GM23338 (cell line): Measurements from ENCODE around the gene PARP3. TPM values are rescaled to one million over a fixed set of nuclear protein-coding genes. Genes with fewer than 3 reads are reported as not detected.

Source experiments
- ATAC-seq: fragments of 200-7000 bp; cut with Tn5 transposase; 3 replicates; pipeline ENCODE4 v1.9.1; 2020
- DNase-seq: peaks from one replicate; pipeline ENCODE4 v3.0.0-alpha.2; 2015; ENCODE audit warnings: low spot score
- H2AFZ ChIP-seq: fragments of 200-600 bp; sonication (generic); 2 replicates; pipeline ENCODE4 v1.8.0; 2016; ENCODE audit warnings: antibody characterized with exemption, mild to moderate bottlenecking, moderate library complexity
- H3F3A ChIP-seq: fragments of 200-600 bp; sonication (generic); replicated peaks from 2 replicates; pipeline ENCODE4 v1.8.0; 2017; ENCODE audit warnings: antibody characterized with exemption, mixed run types, low read depth
- H3K27ac ChIP-seq: fragments of 200-600 bp; sonication (generic); 2 replicates; pipeline ENCODE4 v1.6.1; 2016; ENCODE audit warnings: low read depth
- H3K27me3 ChIP-seq: fragments of 200-600 bp; sonication (generic); 2 replicates; pipeline ENCODE4 v1.8.0; 2016; ENCODE audit warnings: mild to moderate bottlenecking, mixed run types, moderate library complexity; ENCODE audit not compliant: insufficient read depth
- H3K36me3 ChIP-seq: fragments of 200-600 bp; sonication (generic); 2 replicates; pipeline ENCODE4 v1.8.0; 2016; ENCODE audit warnings: mild to moderate bottlenecking; ENCODE audit not compliant: insufficient read depth
- H3K4me1 ChIP-seq: fragments of 200-600 bp; sonication (generic); 2 replicates; pipeline ENCODE4 v1.8.0; 2016; ENCODE audit warnings: mild to moderate bottlenecking, moderate library complexity; ENCODE audit not compliant: insufficient read depth
- H3K4me2 ChIP-seq: fragments of 200-600 bp; sonication (generic); 2 replicates; pipeline ENCODE4 v1.7.1; 2017; ENCODE audit warnings: mixed run types
- H3K4me3 ChIP-seq: fragments of 200-600 bp; sonication (generic); 2 replicates; pipeline ENCODE4 v1.6.1; 2016; ENCODE audit warnings: mixed run types
- H3K79me2 ChIP-seq: fragments of 200-600 bp; sonication (generic); replicated peaks from 2 replicates; pipeline ENCODE4 v1.8.0; 2017; ENCODE audit warnings: mild to moderate bottlenecking; ENCODE audit not compliant: insufficient read depth
- H3K9me2 ChIP-seq: fragments of 200-600 bp; sonication (generic); 2 replicates; pipeline ENCODE4 v1.8.0; 2017; ENCODE audit not compliant: insufficient read depth
- H4K20me1 ChIP-seq: fragments of 200-600 bp; sonication (generic); replicated peaks from 2 replicates; pipeline ENCODE4 v1.8.0; 2017; ENCODE audit warnings: mild to moderate bottlenecking; ENCODE audit not compliant: insufficient read depth
- H3K27ac Mint-ChIP-seq: 2 replicates; pipeline ENCODE4 v1.8.0; 2020; ENCODE audit warnings: inconsistent platforms, mild to moderate bottlenecking, moderate library complexity, mixed read lengths
- H3K27me3 Mint-ChIP-seq: 3 replicates; pipeline ENCODE4 v1.8.0; 2022; ENCODE audit warnings: low read depth, mild to moderate bottlenecking, moderate library complexity, mixed read lengths, inconsistent platforms; ENCODE audit not compliant: insufficient read depth, poor library complexity
- H3K36me3 Mint-ChIP-seq: 3 replicates; pipeline ENCODE4 v1.8.0; 2021; ENCODE audit warnings: low read depth, mild to moderate bottlenecking, inconsistent platforms, moderate library complexity, mixed read lengths
- H3K4me1 Mint-ChIP-seq: 3 replicates; pipeline ENCODE4 v1.8.0; 2020; ENCODE audit warnings: mild to moderate bottlenecking, inconsistent platforms, mixed read lengths
- H3K4me3 Mint-ChIP-seq: 3 replicates; pipeline ENCODE4 v1.8.0; 2021; ENCODE audit warnings: moderate library complexity, mild to moderate bottlenecking, inconsistent platforms, mixed read lengths
- H3K9me3 Mint-ChIP-seq: 3 replicates; pipeline ENCODE4 v1.8.0; 2020; ENCODE audit warnings: moderate library complexity, mild to moderate bottlenecking, inconsistent platforms, mixed read lengths
- CREB1 ChIP-seq: fragments of 250-450 bp; sonication (Bioruptor Pico); IDR thresholded peaks from 2 replicates; pipeline ENCODE4 v1.5.0; 2020; ENCODE audit warnings: low read depth, mild to moderate bottlenecking, moderate library complexity
- EZH2 ChIP-seq: fragments of 200-600 bp; sonication (generic); IDR thresholded peaks from one replicate; pipeline ENCODE4 v1.8.0; 2017; ENCODE audit warnings: antibody characterized with exemption, mild to moderate bottlenecking, low read depth; ENCODE audit not compliant: unreplicated experiment
- EZH2phosphoT487 ChIP-seq: fragments of 200-600 bp; sonication (generic); IDR thresholded peaks from one replicate; pipeline ENCODE4 v1.8.1; 2018; ENCODE audit warnings: antibody characterized with exemption; ENCODE audit not compliant: unreplicated experiment
- JUNB ChIP-seq: IDR thresholded peaks from one replicate; pipeline ENCODE4 v1.6.1; 2016; ENCODE audit warnings: antibody characterized with exemption; ENCODE audit not compliant: unreplicated experiment
- ZNF114 ChIP-seq: fragments of 250-450 bp; sonication (Bioruptor Pico); IDR thresholded peaks from 2 replicates; pipeline ENCODE4 v1.5.0; 2020; ENCODE audit warnings: mild to moderate bottlenecking, moderate library complexity
- ZNF331 ChIP-seq: fragments of 250-450 bp; sonication (Bioruptor Pico); IDR thresholded peaks from 2 replicates; pipeline ENCODE4 v1.5.0; 2020; ENCODE audit warnings: low read depth, mild to moderate bottlenecking, moderate library complexity
- polyA plus RNA-seq: library from polyadenylated mRNA; unstranded; fragments of >200 nt; fragmentation: Nextera tagmentation; extraction: Ambion mirVana; gene quantifications from 2 replicates; pipeline ENCODE4 v1.2.1, GENCODE V29; 2016
- total RNA-seq: library from RNA; depleted of rRNA; stranded (reverse); fragments of >200 nt; shearing (Covaris generic); gene quantifications from 2 replicates; pipeline ENCODE4 v1.2.3, GENCODE V29; 2014
- TF ChIP-seq, protein P1 (sequence below), 2 experiments: fragments of 200-600 bp in 1 of 2; sonication (generic) in 1 of 2; conservative IDR thresholded peaks; 2 replicates each; pipeline versions ENCODE4 v1.5.1 to v1.6.1; 2016 to 2017; ENCODE audit warnings: antibody characterized with exemption in 2 of 2, low read depth in 2 of 2, mild to moderate bottlenecking in 2 of 2, moderate library complexity in 1 of 2
- TF ChIP-seq, protein P2 (sequence below): fragments of 250-450 bp; sonication (Bioruptor Pico); IDR thresholded peaks from 2 replicates; pipeline ENCODE4 v1.5.0; 2020; ENCODE audit warnings: mild to moderate bottlenecking, moderate library complexity
- TF ChIP-seq, protein P3 (sequence below): IDR thresholded peaks from 2 replicates; pipeline ENCODE4 v1.6.1; 2016; ENCODE audit warnings: antibody characterized with exemption
- TF ChIP-seq, protein P4 (sequence below): IDR thresholded peaks from one replicate; pipeline ENCODE4 v1.6.1; 2018; ENCODE audit warnings: antibody characterized with exemption; ENCODE audit not compliant: unreplicated experiment

Gene PARP3
- total and polyA plus RNA-seq, 2 experiments from 2014 or later, result 0.76 to 1.1 TPM

DNA sequence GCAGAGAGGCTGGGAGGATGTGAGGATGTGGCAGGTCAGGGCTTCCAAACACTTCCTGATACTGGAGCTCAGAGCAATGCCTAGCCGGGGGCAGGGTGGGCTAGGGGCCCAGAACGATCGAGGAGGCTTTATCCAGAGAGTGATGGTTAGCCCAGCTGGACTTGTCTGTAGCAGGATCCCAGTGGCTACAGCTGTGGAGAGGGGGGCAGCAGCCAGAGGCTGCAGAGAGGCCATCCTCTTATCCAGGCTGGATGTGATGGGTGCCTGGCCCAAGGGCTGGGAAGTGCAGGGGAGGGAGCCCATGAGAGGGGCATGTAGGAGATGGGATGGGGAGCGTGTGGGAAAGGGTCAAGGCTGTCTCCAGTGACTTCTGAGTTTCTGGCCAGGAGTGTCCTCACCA lies 4.6 kb downstream of the PARP3 start:
- Mint-ChIP-seq H3K36me3 (0 out of 3 replicates have a peak, but pooled peaks cover 2% of the 10 kb centered on the region), H3K27ac (no peak overlapping the region), H3K4me3 (no peak overlapping the region), H3K4me1 (peaks cover 3% of the 10 kb centered on the region; the same call in 1 of the 3 replicates), H3K9me3 (no peaks in the 10 kb centered on the region), H3K27me3 (peaks cover 23% of the 10 kb centered on the region)
- Histone ChIP-seq H3K4me3 (no peak overlapping the region), H2AFZ (no peak overlapping the region), H3K4me2 (no peak overlapping the region), H3K4me1 (no peaks in the 10 kb centered on the region), H3K36me3 (no peaks in the 10 kb centered on the region), H3K79me2 (no peaks in the 10 kb centered on the region), H4K20me1 (no peaks in the 10 kb centered on the region), H3K27me3 (peaks cover 11% of the 10 kb centered on the region; the same call in 1 of the 2 replicates), H3K9me2 (no peaks in the 10 kb centered on the region), H3K27ac (no peak overlapping the region), H3F3A (no peaks in the 10 kb centered on the region)
- no peak for ATAC-seq
- TF ChIP-seq, protein P1, sequence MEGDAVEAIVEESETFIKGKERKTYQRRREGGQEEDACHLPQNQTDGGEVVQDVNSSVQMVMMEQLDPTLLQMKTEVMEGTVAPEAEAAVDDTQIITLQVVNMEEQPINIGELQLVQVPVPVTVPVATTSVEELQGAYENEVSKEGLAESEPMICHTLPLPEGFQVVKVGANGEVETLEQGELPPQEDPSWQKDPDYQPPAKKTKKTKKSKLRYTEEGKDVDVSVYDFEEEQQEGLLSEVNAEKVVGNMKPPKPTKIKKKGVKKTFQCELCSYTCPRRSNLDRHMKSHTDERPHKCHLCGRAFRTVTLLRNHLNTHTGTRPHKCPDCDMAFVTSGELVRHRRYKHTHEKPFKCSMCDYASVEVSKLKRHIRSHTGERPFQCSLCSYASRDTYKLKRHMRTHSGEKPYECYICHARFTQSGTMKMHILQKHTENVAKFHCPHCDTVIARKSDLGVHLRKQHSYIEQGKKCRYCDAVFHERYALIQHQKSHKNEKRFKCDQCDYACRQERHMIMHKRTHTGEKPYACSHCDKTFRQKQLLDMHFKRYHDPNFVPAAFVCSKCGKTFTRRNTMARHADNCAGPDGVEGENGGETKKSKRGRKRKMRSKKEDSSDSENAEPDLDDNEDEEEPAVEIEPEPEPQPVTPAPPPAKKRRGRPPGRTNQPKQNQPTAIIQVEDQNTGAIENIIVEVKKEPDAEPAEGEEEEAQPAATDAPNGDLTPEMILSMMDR (conservative IDR thresholded peaks at IDR 0.05; ENCODE audit: low read depth in 2 of 2), result no peak
- TF ChIP-seq EZH2phosphoT487 (no peak), ZNF331 (CRISPR knock-in tag) (no peak), CREB1 (CRISPR knock-in tag) (no peak), ZNF114 (CRISPR knock-in tag) (no peak), JUNB (no peak), EZH2 (no peak)
- TF ChIP-seq, protein P2, sequence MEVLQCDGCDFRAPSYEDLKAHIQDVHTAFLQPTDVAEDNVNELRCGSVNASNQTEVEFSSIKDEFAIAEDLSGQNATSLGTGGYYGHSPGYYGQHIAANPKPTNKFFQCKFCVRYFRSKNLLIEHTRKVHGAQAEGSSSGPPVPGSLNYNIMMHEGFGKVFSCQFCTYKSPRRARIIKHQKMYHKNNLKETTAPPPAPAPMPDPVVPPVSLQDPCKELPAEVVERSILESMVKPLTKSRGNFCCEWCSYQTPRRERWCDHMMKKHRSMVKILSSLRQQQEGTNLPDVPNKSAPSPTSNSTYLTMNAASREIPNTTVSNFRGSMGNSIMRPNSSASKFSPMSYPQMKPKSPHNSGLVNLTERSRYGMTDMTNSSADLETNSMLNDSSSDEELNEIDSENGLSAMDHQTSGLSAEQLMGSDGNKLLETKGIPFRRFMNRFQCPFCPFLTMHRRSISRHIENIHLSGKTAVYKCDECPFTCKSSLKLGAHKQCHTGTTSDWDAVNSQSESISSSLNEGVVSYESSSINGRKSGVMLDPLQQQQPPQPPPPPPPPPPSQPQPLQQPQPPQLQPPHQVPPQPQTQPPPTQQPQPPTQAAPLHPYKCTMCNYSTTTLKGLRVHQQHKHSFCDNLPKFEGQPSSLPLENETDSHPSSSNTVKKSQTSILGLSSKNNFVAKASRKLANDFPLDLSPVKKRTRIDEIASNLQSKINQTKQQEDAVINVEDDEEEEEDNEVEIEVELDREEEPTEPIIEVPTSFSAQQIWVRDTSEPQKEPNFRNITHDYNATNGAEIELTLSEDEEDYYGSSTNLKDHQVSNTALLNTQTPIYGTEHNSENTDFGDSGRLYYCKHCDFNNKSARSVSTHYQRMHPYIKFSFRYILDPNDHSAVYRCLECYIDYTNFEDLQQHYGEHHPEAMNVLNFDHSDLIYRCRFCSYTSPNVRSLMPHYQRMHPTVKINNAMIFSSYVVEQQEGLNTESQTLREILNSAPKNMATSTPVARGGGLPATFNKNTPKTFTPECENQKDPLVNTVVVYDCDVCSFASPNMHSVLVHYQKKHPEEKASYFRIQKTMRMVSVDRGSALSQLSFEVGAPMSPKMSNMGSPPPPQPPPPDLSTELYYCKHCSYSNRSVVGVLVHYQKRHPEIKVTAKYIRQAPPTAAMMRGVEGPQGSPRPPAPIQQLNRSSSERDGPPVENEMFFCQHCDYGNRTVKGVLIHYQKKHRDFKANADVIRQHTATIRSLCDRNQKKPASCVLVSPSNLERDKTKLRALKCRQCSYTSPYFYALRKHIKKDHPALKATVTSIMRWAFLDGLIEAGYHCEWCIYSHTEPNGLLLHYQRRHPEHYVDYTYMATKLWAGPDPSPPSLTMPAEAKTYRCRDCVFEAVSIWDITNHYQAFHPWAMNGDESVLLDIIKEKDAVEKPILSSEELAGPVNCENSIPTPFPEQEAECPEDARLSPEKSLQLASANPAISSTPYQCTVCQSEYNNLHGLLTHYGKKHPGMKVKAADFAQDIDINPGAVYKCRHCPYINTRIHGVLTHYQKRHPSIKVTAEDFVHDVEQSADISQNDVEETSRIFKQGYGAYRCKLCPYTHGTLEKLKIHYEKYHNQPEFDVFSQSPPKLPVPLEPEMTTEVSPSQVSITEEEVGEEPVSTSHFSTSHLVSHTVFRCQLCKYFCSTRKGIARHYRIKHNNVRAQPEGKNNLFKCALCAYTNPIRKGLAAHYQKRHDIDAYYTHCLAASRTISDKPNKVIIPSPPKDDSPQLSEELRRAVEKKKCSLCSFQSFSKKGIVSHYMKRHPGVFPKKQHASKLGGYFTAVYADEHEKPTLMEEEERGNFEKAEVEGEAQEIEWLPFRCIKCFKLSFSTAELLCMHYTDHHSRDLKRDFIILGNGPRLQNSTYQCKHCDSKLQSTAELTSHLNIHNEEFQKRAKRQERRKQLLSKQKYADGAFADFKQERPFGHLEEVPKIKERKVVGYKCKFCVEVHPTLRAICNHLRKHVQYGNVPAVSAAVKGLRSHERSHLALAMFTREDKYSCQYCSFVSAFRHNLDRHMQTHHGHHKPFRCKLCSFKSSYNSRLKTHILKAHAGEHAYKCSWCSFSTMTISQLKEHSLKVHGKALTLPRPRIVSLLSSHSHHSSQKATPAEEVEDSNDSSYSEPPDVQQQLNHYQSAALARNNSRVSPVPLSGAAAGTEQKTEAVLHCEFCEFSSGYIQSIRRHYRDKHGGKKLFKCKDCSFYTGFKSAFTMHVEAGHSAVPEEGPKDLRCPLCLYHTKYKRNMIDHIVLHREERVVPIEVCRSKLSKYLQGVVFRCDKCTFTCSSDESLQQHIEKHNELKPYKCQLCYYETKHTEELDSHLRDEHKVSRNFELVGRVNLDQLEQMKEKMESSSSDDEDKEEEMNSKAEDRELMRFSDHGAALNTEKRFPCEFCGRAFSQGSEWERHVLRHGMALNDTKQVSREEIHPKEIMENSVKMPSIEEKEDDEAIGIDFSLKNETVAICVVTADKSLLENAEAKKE (CRISPR knock-in tag), result no peak
- TF ChIP-seq, protein P3, sequence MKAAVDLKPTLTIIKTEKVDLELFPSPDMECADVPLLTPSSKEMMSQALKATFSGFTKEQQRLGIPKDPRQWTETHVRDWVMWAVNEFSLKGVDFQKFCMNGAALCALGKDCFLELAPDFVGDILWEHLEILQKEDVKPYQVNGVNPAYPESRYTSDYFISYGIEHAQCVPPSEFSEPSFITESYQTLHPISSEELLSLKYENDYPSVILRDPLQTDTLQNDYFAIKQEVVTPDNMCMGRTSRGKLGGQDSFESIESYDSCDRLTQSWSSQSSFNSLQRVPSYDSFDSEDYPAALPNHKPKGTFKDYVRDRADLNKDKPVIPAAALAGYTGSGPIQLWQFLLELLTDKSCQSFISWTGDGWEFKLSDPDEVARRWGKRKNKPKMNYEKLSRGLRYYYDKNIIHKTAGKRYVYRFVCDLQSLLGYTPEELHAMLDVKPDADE, result no peak
- TF ChIP-seq, protein P4, sequence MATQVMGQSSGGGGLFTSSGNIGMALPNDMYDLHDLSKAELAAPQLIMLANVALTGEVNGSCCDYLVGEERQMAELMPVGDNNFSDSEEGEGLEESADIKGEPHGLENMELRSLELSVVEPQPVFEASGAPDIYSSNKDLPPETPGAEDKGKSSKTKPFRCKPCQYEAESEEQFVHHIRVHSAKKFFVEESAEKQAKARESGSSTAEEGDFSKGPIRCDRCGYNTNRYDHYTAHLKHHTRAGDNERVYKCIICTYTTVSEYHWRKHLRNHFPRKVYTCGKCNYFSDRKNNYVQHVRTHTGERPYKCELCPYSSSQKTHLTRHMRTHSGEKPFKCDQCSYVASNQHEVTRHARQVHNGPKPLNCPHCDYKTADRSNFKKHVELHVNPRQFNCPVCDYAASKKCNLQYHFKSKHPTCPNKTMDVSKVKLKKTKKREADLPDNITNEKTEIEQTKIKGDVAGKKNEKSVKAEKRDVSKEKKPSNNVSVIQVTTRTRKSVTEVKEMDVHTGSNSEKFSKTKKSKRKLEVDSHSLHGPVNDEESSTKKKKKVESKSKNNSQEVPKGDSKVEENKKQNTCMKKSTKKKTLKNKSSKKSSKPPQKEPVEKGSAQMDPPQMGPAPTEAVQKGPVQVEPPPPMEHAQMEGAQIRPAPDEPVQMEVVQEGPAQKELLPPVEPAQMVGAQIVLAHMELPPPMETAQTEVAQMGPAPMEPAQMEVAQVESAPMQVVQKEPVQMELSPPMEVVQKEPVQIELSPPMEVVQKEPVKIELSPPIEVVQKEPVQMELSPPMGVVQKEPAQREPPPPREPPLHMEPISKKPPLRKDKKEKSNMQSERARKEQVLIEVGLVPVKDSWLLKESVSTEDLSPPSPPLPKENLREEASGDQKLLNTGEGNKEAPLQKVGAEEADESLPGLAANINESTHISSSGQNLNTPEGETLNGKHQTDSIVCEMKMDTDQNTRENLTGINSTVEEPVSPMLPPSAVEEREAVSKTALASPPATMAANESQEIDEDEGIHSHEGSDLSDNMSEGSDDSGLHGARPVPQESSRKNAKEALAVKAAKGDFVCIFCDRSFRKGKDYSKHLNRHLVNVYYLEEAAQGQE, result no peak
- DNase-seq, result no peak
